ENCODE results near the gene KSR1.

- TF ChIP-seq POLR2A (IDR thresholded peaks at IDR 0.05) (no peak), CTCF (IDR thresholded peaks at IDR 0.05) (no peak)
These were observed 108.2 kb downstream of the KSR1 start for GRCh38 chr17:27564463-27564862.
